Measurements from ENCODE around the gene PRR9.

Gene PRR9

DNA sequence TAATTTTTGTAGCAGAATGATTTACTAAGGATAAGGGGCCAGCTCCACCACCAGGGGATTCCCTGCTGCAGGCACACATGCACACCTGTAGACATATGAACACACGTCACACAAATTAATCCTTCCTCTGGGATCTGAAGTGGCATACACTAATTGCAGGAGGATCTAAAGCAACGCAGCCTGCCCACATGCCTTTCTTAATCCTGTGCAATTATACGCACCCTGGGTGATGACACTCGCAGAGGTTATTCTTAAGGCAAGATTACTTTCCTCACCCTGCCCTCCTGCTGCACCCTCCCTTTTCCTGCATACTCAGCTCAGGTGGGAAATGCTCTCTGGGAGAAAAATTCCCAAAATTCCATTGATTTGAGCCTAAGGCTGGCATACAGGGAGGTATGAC lies 34.6 kb downstream of the PRR9 start:
- no peak overlapping the region for H3K9ac ChIP-seq (ENCODE audit: low read length)
- no peaks in the 10 kb centered on the region for H3K9me3 ChIP-seq (ENCODE audit: low read length)
- H3K4me1 ChIP-seq (ENCODE audit: insufficient read depth, low read length), result no peaks in the 10 kb centered on the region
- no peaks in the 10 kb centered on the region for H3K36me3 ChIP-seq (ENCODE audit: insufficient read depth, low read length)
- no peaks in the 10 kb centered on the region for H3K27me3 ChIP-seq (ENCODE audit: control insufficient read depth in 1 of 2, insufficient read depth in 2 of 2, low read length in 2 of 2)
- H3K4me3 ChIP-seq (ENCODE audit: low read depth in 1 of 2, low read length in 2 of 2), result no peak overlapping the region
- no peak overlapping the region for H3K27ac ChIP-seq (ENCODE audit: low read depth, low read length)

- Histone ChIP-seq H3K4me1 (ENCODE audit: insufficient read depth, low read length) (no peaks in the 10 kb centered on the region), H3K27me3 (ENCODE audit: control insufficient read depth in 1 of 2, insufficient read depth in 2 of 2, low read length in 2 of 2) (no peaks in the 10 kb centered on the region), H3K9ac (ENCODE audit: low read length) (no peak overlapping the region), H3K36me3 (ENCODE audit: insufficient read depth, low read length) (no peaks in the 10 kb centered on the region), H3K9me3 (ENCODE audit: low read length) (no peaks in the 10 kb centered on the region), H3K4me3 (ENCODE audit: low read depth in 1 of 2, low read length in 2 of 2) (no peak overlapping the region), H3K27ac (ENCODE audit: low read depth, low read length) (no peak overlapping the region)
Observed at GRCh38 chr1:153253076-153253475, 35.7 kb downstream of the PRR9 start.

DNA sequence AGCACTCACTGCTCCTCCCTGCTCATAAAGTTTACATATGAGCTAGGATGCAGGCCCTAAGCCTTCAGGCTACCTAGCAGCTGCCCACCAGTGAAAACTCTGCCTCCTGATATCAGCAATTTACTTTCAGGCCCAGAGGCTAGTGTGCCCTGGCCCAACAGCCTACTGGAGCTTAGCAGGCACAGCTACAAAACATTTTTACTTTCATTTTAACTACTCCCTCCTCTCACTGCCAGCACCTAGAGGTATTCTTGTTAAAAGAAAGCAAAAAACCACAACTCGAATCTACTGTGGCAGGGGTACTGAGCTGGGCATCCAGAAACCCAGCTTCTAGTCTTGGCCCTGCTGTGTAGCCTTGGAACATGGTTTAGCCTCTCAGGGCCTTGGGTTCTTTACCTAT lies 36.3 kb downstream of the PRR9 start:
- H3K27ac ChIP-seq (ENCODE audit: low read depth, low read length), result no peak overlapping the region
- H3K4me1 ChIP-seq (ENCODE audit: insufficient read depth, low read length), result no peaks in the 10 kb centered on the region
- no peak overlapping the region for H3K9ac ChIP-seq (ENCODE audit: low read length)
- H3K9me3 ChIP-seq (ENCODE audit: low read length), result no peaks in the 10 kb centered on the region
- no peaks in the 10 kb centered on the region for H3K36me3 ChIP-seq (ENCODE audit: insufficient read depth, low read length)
- H3K27me3 ChIP-seq (ENCODE audit: control insufficient read depth in 1 of 2, insufficient read depth in 2 of 2, low read length in 2 of 2), result no peaks in the 10 kb centered on the region
- H3K4me3 ChIP-seq (ENCODE audit: low read depth in 1 of 2, low read length in 2 of 2), result no peak overlapping the region

- Histone ChIP-seq H3K4me3 (ENCODE audit: low read depth in 1 of 2, low read length in 2 of 2) (no peak within 1 kb of the TSS), H3K4me1 (ENCODE audit: insufficient read depth, low read length) (peaks cover 9% of the 10 kb centered on the region), H3K36me3 (ENCODE audit: insufficient read depth, low read length) (no peaks in the 10 kb centered on the region), H3K9ac (ENCODE audit: low read length) (no peak within 1 kb of the TSS), H3K27ac (ENCODE audit: low read depth, low read length) (no peak within 1 kb of the TSS), H3K9me3 (ENCODE audit: low read length) (no peaks in the 10 kb centered on the region), H3K27me3 (ENCODE audit: control insufficient read depth in 1 of 2, insufficient read depth in 2 of 2, low read length in 2 of 2) (peaks cover 22 to 41% of the 10 kb centered on the region in 2 donors)
Observed at GRCh38 chr1:153259387-153259786, 42.0 kb downstream of the PRR9 start, which contains the start of gene LORICRIN. LORICRIN (plus strand) TSS chr1:153259687; CDS start chr1:153260950, 1,263 bp downstream.

GRCh38 chr1:153260585-153261280 lies 43.3 kb downstream of the PRR9 start:
- H3K27ac ChIP-seq (ENCODE audit: low read depth, low read length), result no peak overlapping the region
- peak overlapping the region in 1 of 2 donors; percentile 49 for H3K4me3 ChIP-seq (ENCODE audit: low read depth in 1 of 2, low read length in 2 of 2)
- peaks cover 22 to 45% of the 10 kb centered on the region in 2 donors for H3K27me3 ChIP-seq (ENCODE audit: control insufficient read depth in 1 of 2, insufficient read depth in 2 of 2, low read length in 2 of 2)
- H3K36me3 ChIP-seq (ENCODE audit: insufficient read depth, low read length), result no peaks in the 10 kb centered on the region
- peaks cover 9% of the 10 kb centered on the region for H3K4me1 ChIP-seq (ENCODE audit: insufficient read depth, low read length)
- H3K9me3 ChIP-seq (ENCODE audit: low read length), result no peaks in the 10 kb centered on the region
- H3K9ac ChIP-seq (ENCODE audit: low read length), result no peak overlapping the region

GRCh38 chr1:153261281-153262069 lies 44.1 kb downstream of the PRR9 start:
- Histone ChIP-seq H3K9me3 (ENCODE audit: low read length) (no peaks in the 10 kb centered on the region), H3K27ac (ENCODE audit: low read depth, low read length) (no peak overlapping the region), H3K4me1 (ENCODE audit: insufficient read depth, low read length) (peaks cover 9% of the 10 kb centered on the region), H3K27me3 (ENCODE audit: control insufficient read depth in 1 of 2, insufficient read depth in 2 of 2, low read length in 2 of 2) (peaks cover 22 to 45% of the 10 kb centered on the region in 2 donors), H3K36me3 (ENCODE audit: insufficient read depth, low read length) (no peaks in the 10 kb centered on the region), H3K9ac (ENCODE audit: low read length) (no peak overlapping the region), H3K4me3 (ENCODE audit: low read depth in 1 of 2, low read length in 2 of 2) (peak overlapping the region; percentile 21 to 49)

DNA sequence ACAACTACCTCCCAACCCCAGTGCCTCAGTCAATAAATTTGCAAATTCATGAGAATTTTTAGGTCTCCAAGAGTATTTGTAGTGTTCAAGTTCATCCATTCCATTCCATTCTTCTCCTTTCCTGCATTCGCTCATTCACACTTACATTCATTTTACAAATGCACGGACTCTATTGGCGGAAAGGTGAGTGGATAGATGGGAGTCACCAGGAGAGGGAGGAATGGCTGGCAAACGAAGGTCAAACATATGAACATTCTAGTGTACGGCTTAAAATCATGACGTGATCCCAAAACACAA lies 44.6 kb downstream of the PRR9 start:
- peaks cover 9% of the 10 kb centered on the region for H3K4me1 ChIP-seq (ENCODE audit: insufficient read depth, low read length)
- H3K4me3 ChIP-seq (ENCODE audit: low read depth in 1 of 2, low read length in 2 of 2), result peak overlapping the region in 1 of 2 donors; percentile 21
- H3K27me3 ChIP-seq (ENCODE audit: control insufficient read depth in 1 of 2, insufficient read depth in 2 of 2, low read length in 2 of 2), result peaks cover 22 to 45% of the 10 kb centered on the region in 2 donors
- H3K9ac ChIP-seq (ENCODE audit: low read length), result no peak overlapping the region
- no peak overlapping the region for H3K27ac ChIP-seq (ENCODE audit: low read depth, low read length)
- no peaks in the 10 kb centered on the region for H3K9me3 ChIP-seq (ENCODE audit: low read length)
- H3K36me3 ChIP-seq (ENCODE audit: insufficient read depth, low read length), result no peaks in the 10 kb centered on the region

DNA sequence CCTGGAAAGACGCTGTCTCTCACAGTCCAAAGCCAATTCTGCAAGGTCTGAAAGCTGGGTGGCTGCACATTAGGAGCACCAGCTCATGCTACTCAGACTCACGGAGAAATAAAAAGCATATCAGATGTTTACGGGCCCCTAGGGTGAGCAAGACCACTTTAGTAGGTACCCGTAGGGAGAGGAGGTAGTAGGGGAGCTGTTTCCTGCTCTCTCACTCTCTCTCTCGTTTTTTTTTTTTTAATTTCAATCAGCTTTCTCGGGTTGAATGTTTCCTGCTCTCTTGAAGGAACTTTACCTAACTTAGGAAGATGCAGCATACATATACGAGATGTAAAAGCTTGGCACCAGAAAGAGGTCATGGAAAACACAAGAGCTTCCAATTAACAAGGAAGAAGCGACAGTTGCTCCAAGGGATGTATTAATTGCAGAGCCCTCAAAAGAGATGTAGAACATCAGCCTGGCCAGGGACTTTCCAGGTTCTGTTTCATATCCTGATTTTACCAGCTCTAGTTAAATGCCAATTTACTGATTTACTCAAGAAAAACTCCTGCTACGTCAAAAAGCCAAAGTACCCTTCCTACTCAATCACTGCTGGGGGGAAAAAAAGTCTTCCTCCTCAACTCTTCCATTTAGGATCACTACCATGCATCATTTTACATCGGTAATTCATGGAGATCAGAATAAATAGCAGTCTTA lies 45.2 kb downstream of the PRR9 start:
- Histone ChIP-seq H3K9ac (ENCODE audit: low read length) (no peak overlapping the region), H3K36me3 (ENCODE audit: insufficient read depth, low read length) (no peaks in the 10 kb centered on the region), H3K9me3 (ENCODE audit: low read length) (no peaks in the 10 kb centered on the region), H3K4me3 (ENCODE audit: low read depth in 1 of 2, low read length in 2 of 2) (no peak overlapping the region), H3K27me3 (ENCODE audit: control insufficient read depth in 1 of 2, insufficient read depth in 2 of 2, low read length in 2 of 2) (peaks cover 22 to 45% of the 10 kb centered on the region in 2 donors), H3K27ac (ENCODE audit: low read depth, low read length) (no peak overlapping the region), H3K4me1 (ENCODE audit: insufficient read depth, low read length) (peaks cover 9% of the 10 kb centered on the region)

- H3K4me1 ChIP-seq (ENCODE audit: insufficient read depth, low read length), result peaks cover 9% of the 10 kb centered on the region
- H3K27me3 ChIP-seq (ENCODE audit: control insufficient read depth in 1 of 2, insufficient read depth in 2 of 2, low read length in 2 of 2), result peaks cover 22 to 42% of the 10 kb centered on the region in 2 donors
Observed at GRCh38 chr1:153265457-153265856, 48.1 kb downstream of the PRR9 start.

More at GRCh38 chr1:153265457-153265856, 48.1 kb downstream of the PRR9 start:
- Histone ChIP-seq H3K36me3 (ENCODE audit: insufficient read depth, low read length) (no peaks in the 10 kb centered on the region), H3K9me3 (ENCODE audit: low read length) (no peaks in the 10 kb centered on the region), H3K4me3 (ENCODE audit: low read depth in 1 of 2, low read length in 2 of 2) (no peak overlapping the region), H3K27ac (ENCODE audit: low read depth, low read length) (no peak overlapping the region), H3K9ac (ENCODE audit: low read length) (no peak overlapping the region)
